ENCODE results near the gene LFNG.
A peak's percentile ranks its signal among the peaks of the same experiment; 100 is the strongest.
"Not testable (repeated sequence)": the region's sequence is repeated elsewhere in the genome, so short reads cannot be mapped to it uniquely, and the experiment has no call there.

LFNG gene

DNA sequence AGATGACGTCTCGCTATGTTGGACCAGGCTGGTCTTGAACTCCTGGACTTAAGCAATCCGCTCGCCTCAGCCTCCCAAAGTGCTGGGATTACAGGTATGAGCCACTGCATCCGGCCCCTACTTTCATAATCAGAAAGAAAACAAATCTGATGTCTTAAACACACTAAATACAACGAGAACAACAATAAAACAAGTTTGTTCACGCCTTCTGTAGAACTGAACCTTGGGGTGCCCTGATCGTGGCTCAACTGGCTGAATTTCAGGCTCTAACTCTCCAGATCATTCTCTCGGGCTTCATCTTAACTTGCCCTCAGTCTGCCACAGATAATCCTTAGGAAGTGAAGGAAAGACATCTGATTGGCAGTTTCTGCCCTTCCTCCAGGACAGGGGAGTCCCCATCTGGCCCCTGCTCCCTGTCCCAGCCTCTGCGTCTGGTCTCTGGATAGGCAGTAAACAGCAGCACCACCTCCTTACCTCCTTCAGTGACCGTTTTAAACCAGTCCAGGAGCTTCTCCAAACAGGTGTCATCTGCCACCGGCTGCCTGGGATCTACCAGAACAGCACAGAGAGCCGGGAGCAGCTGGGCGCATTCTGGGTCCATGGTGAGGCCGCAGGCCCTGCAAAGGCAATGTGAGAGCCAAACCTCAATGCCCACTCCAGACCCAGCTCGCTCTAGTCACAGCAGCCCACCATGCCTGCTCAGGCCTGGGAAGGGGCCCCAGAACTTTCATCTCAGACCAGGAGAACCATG lies 34.4 kb downstream of the LFNG start:
- DNase-seq = no peak

- DNase-seq = no peak
Observed at GRCh38 chr7:2554661-2555111, 35.1 kb downstream of the LFNG start.

DNA sequence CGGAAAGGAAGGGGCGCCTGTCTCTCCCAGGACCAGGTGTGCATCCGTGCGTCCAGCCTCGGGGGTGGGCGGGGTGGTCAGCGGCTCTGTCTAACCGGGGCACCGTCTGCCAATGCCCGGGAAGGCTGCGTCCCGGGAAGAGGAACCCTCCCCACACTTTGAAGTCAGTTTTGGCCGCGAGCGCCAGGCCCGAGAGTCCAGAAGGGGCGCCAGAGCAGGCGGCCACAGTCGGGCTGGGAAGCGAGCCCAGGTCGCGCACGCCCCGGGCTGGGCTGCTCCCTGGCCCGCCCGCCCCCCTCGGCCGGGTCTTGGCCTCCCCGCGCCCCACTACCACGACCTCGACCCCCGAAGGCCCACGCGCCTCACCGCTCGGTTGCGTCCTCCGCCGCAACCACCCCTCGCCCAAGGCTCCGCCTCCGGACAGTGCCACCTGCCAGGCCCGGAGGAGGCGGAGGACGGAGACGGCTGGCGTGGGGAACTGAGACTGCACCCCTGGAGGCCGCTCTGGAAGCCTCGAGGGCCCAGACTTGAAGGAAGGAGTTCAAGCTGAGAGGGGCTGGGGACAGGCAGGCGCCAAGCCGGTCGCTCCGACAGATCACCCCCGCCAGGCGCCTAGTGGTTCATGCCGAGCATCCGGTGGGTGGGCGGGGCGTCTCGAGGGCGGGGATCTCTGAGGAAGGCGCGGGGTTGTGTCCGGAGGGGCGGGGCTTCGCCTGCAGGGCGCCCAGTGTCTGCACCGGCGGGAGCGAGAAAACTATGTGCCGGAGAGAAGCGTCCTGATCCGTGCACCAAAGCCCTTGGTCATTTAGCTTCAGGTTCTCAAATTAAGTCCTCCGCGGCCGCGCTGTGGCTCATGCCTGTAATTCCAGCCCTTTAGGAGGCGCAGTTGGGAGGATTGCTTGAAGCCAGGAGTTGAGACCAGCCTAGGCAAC lies 35.8 kb downstream of the LFNG start, which contains the start of gene BRAT1:
Gene BRAT1 (minus strand): TSS at position 404 of the 932 bp plus-strand sequence. CDS start 1,093 bp downstream, outside the sequence.
- peak; percentile 95 for DNase-seq

- DNase-seq = peak; percentile 88
Observed at GRCh38 chr7:2558629-2559282, 39.2 kb downstream of the LFNG start, which contains the start of gene IQCE. Gene IQCE, plus strand, starts transcription at chr7:2558979. Its CDS starts 203 bp downstream, at chr7:2559182.

- DNase-seq = no peak
Observed at GRCh38 chr7:2559283-2559950, 39.8 kb downstream of the LFNG start.

DNA sequence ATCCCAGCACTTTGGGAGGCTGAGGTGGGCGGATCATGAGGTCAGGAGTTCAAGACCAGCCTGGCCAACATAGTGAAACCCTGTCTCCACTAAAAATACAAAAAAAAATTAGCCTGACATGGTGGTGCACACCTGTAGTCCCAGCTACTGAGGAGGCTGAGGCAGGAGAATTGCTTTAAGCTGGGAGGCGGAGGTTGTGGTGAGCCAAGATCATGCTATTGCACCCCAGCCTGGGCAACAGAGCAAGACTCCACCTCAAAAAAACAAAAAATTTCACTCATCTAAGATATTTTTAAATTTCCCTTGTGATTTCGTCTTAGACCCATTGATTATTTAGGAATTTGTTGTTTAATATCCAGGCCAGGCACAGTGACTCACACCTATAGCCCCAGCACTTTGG lies 44.4 kb downstream of the LFNG start:
- DNase-seq = not testable (repeated sequence)

GRCh38 chr7:2564970-2565540 lies 45.5 kb downstream of the LFNG start:
- DNase-seq = no peak

DNA sequence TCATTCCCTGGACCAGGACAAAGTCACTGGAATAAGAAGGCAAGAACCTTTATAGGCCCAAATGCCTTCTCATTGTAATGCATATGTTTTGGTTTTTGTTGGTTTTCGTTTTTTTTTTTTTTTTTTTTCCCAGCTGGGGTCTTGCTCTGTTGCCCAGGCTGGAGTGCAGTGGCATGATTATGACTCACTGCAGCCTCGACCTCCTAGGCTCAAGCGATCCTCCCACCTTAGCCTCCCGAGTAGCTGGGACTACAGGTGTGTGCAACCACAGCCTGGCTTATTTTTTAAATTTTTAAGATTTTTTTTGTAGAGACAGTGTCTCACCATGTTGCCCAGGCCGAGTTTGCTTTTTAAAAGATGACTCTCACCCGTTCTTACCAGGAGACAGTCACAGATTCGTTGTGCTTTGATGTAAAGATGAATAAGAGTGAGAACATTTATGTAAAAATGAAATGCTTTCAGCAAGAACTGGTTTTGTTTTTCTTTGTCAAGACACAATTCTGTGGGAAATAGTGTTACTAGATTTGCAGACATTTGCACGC lies 46.8 kb downstream of the LFNG start:
- no peak for DNase-seq

DNA sequence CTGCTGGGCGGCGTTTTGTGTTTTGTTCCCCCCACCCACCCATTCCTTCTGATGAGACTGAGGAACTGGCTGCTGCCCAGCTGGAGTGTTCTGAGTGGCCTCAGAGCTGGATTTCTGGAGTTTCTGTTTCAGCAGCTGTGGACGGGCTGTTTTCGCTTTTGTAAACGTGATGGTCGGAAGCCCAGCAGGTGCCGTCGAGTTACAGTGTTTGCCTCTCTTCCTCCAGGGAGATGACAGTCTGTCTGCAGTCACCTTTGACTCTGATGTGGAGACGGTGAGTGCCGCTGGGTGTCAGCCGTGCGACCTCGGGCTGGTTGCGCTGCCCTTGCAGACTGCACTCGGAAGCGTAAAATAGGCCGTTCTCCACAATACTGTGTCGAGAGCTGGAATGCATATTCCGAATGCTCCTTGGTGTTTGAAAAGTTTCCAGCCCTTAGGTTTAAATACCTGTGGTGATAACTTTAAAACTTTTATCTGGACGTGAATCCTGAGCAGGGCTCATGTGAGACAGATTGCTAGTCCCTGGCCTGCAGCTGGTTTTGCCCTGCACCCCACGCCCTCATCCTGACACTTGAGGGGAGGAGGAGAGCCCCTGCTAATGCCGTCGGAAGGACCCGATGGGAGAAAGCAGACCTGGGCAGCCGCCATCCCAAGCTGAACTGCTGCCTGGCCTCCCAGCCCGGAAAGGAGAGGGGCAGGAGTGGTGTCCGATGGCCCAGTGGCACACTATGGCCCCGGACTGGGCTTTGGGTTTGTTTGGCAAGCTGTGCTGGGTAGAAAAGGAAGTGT lies 47.5 kb downstream of the LFNG start:
- no peak for DNase-seq

DNA sequence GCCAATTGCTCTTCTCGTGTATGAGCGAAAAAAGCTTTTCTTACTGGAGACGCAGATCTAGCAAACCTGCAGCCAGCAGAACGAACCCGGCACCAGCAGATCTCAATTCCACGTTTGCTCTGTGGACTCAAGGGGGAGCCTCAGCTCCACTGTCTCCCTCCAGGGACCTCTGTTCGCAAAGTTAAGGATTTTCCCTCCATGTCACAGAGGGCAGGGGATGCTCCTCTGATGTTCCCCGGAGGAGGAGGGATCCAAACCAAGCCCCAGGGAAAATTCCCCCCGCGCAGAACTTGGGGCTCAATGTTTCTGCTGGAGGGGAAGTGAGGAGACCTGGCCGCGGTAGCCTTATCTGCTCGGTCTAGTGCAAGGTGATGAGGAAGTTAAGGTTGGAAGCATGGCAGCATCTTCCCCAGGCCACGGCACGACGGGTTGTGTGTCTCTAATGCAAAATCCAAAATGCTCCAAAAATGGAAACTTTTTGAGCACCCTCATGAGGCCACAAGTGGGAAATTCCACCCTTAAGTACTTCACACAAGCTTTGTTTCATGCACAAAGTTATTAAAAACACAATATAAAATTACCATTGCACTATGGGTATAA lies 48.2 kb downstream of the LFNG start:
- DNase-seq = peak; percentile 27

GRCh38 chr7:2568521-2569223 lies 49.1 kb downstream of the LFNG start:
- DNase-seq = no peak

DNA sequence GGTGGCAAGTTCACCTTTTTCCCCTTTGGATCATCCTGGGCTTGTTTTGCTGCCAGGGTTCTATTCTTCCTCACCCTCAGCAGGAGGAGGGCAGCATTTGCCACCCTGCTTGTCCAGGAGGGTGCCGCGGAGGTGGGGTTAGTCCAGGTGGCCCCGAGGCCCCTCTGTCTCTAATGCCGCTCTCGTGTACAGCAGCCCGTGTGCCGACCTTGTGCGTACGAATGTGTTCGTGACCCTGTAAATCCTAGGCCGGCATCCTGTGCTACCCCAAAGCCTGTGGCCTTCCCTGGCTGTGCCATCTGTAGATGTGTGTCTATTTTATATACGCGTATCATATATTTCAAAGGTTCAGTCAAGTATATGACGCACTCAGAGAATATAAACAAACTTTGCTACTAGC lies 49.8 kb downstream of the LFNG start:
- DNase-seq = no peak

DNA sequence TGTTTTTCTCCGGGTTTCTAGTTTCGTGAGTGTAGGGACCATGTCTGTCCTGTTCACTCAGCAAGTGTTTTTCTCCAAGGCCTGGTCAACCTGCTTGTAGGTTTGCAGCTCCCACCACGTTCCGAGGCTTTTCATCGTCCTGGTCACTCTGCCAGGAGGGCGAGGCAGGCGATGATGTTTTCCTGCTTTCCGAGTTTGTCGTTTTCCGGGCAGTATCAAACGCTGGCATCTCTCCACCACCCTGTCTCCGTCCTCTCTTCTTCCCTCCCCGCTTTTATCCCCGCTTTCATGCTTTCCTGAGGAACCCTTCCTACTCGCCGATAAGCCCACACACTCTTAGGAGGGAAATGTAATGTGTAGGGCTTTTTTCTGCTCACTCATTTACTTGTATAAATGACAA lies 50.4 kb downstream of the LFNG start:
- DNase-seq = no peak

DNA sequence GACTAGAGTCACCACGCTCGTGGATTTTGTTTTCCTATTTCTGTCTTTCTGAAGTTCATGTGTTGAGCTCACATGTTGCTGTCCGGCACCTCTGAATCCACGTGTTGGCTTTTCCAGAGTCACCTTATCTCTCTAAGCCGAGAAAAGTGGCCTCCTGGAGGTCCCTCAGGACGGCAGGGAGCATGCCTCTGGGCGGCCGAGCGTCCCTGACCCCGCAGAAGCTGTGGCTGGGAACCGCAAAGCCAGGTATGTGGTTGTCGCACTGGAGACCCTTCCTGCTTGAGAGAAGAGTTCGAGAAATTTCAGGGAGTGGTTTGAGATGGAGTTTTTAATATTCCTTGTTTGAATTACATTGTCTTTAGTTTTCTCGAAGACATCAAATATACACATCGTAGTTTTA lies 51.8 kb downstream of the LFNG start:
- no peak for DNase-seq

DNA sequence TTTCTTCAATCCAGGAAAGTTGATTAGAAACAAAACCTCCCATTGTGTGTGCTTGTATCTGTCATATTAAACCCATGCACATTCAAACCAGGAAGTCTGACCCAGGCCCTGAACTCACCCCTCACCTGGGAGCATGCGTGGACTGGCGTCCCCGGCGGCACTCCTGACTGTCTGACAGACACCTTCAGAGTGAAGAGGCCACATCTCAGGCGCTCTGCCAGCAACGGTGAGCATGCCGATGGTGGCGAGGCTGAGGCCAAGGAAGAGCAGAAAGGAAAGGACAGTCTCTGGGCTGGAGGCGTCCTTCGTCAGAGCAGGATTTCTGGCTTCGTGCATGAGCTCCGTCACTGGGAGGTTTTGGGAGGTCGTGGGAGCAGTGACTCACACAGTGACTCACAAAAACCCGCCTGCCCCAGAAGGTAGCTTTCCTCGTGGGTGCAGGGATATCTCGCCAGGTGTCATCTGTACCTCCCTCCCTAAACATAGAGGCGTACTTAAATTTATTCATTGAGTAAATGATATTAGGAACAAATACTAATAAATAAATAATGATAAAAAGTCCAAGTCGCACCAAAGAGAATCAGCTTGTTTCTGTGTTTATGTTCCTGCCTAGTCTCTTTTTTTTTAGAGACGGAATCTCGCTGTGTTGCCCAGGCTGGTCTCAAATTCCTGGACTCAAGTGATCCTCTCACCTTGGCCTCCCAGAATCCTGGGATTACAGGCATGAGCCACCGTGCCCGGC lies 52.7 kb downstream of the LFNG start:
- DNase-seq = no peak

DNA sequence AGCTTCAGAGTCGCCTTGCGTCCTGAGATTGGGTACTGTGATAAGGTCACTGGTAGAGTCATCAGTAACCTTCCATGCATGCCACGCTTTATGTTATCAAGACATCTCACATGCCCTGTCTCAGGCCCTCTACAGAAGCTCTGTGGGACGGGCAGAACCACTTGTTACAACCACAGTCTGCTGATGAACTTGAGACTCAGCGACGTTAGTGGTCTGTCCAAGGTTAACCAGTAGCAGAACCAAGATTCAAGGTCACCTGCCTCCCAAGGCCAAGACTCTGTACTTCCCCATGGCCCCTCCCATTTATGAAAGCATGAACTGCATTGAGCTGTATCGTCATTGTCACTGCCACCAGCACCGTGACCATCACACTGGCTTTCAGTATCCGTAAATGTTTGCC lies 54.2 kb downstream of the LFNG start:
- DNase-seq = no peak

GRCh38 chr7:2575046-2575732 lies 55.6 kb downstream of the LFNG start:
- DNase-seq = no peak

DNA sequence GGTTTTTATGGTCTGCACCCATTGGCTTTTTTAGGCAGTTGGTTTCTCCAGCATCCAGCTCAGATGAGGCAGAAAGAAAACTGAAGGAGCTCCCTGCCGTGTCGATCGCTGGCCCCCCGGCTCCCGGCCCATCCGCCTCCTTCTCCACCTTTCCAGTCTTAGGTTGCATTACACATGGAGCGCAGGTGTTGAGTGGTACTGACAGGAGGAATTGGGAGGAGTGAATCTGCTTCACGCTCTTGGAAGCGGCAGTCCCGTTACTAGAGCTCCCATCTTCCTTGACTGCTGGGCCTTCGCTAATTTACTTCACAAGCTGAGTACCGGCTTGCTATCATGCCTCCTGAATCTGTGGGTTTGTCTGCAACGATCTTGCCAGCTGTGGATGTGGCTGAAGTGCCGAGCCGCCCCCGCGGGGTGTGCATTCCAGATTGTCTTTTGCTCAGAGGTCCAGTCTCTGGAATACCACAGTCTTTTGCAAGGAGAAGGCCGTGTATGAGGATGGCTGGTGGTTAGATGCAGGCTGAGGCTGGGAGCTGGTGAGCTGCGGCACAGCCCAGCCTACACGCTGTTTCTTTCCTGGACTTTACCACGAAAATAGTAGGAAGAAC lies 56.3 kb downstream of the LFNG start:
- no peak for DNase-seq

All from NCI-H1092 treated with DMSO at 0.1 percent for 48 hours (cell line).